ENCODE data around the gene POLR3K.

The POLR3K gene

DNA sequence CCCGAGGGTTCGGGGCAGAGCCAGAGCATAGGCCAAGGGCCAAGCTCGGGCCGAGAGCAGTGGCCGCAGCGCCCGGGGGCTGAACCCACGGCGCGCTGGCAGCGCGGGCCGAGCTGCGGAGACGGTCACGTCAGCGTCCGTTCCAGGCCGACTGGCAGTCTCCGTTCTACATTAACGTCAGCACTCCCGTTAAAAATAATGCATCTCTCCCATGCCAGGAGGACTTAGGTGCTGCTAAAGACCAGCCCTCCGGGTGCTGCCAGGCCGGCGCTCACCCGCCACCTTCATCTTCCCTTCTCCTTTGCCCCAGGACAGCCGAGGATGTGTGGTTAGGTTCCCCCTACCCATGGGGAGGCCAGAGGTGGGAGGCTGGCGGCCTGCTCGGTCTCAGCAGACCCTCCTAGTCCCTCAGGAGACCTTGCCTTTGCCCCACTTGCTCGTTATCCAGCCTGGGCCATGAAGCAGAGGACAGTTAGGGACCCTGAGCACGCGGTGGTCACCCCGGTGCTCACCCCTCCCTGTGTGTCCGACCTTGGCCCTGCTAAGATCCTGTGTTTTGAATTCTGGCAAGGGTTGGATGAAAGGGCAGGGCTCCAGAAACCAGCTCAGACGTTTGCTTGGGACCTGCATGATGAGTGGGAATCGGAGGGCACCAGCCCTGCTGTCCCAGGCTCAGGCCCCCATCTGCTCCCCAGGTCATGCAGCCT lies 25.2 kb upstream of the POLR3K start:
- no peak for DNase-seq
- Histone ChIP-seq H3K4me1 (ENCODE audit: control insufficient read depth, insufficient read depth, low read length, poor library complexity, severe bottlenecking) (peaks cover 23% of the 10 kb centered on the region), H3K9me3 (ENCODE audit: control insufficient read depth, low read length) (no peaks in the 10 kb centered on the region), H3K27me3 (replicated peaks; ENCODE audit: control insufficient read depth, insufficient read depth, low read length, poor library complexity, severe bottlenecking) (no peaks in the 10 kb centered on the region), H3K36me3 (ENCODE audit: control insufficient read depth, insufficient read depth, low read length) (no peaks in the 10 kb centered on the region), H3K27ac (ENCODE audit: insufficient read depth, low read length, poor library complexity, severe bottlenecking) (peak overlapping the region; percentile 53), H3K4me3 (ENCODE audit: insufficient read depth, low read depth, low read length, poor library complexity, severe bottlenecking) (peak overlapping the region; percentile 81)

DNA sequence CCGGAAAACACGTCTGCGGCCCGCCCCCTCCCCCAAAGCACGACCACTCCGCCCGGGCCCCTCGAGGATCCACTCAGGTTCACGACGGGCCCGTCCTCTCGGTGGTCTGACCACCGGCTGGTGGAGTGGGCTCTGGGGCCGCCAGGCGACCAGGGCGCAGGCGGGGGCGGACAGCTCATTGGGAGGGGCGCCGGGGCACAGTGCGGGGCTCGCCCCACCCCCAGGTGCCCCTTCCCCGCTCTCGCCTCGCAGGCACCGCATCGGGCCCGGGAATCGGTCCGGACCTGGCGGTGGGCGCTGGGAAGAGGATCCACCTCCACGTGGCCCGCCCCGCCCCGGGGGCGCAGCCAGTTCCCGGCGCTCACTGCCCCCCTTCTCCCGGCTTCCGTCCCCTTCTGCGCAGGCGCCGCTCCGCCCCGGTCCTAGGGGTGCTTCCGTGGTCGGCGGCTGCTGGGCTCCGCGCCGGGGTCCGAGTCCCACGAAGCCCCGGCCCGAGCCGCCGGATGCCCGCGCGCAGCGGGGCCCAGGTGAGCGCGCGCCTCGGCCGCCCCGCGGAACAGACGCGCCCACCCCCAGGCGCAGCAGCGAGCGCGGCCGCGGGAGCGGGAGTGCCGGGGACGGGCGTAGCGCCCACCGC lies 24.5 kb upstream of the POLR3K start, which contains the start of gene MPG:
MPG (plus strand) TSS at position 419 of the 637 bp plus-strand sequence; CDS start at position 504, 85 bp downstream.
- H3K4me3 ChIP-seq (ENCODE audit: insufficient read depth, low read depth, low read length, poor library complexity, severe bottlenecking), result peak within 1 kb of the TSS; percentile 81
- peak within 1 kb of the TSS; percentile 53 for H3K27ac ChIP-seq (ENCODE audit: insufficient read depth, low read length, poor library complexity, severe bottlenecking)
- no peaks in the 10 kb centered on the region for H3K27me3 ChIP-seq (replicated peaks; ENCODE audit: control insufficient read depth, insufficient read depth, low read length, poor library complexity, severe bottlenecking)
- H3K4me1 ChIP-seq (ENCODE audit: control insufficient read depth, insufficient read depth, low read length, poor library complexity, severe bottlenecking), result peaks cover 23% of the 10 kb centered on the region
- peak; percentile 63 to 77 (median 68) for DNase-seq
- H3K36me3 ChIP-seq (ENCODE audit: control insufficient read depth, insufficient read depth, low read length), result no peaks in the 10 kb centered on the region
- H3K9me3 ChIP-seq (ENCODE audit: control insufficient read depth, low read length), result no peaks in the 10 kb centered on the region

DNA sequence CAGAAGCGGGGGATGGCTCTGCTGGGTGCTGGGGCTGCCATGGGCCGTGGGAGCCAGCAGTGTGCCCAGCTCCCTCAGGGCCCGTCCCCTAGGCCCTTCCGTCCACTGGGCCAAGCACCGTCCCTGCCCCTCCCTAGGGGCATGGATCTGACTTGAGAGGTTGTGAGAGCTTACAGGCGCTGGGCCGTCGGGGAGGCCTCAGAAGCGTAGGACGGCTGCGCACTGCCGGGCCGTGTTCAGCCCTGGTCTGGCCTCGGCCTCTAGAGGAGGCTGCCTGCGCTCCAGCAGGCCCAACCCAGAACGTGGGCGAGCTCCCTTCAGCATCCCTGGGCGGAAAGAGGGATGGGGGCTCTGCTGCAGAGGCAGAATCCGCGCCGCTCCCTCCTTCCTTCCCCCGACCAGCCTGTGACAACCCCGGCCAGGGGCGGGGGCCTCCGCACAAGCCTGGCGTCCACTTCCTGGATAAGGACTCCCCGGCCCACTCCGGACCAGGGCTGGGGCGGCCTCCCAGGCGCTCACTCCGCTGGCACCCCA lies 23.9 kb upstream of the POLR3K start:
- H3K4me1 ChIP-seq (ENCODE audit: control insufficient read depth, insufficient read depth, low read length, poor library complexity, severe bottlenecking), result peaks cover 23% of the 10 kb centered on the region
- peak overlapping the region; percentile 53 for H3K27ac ChIP-seq (ENCODE audit: insufficient read depth, low read length, poor library complexity, severe bottlenecking)
- DNase-seq, result peak in 2 of 3 donors; percentile 5 to 11
- peak overlapping the region; percentile 81 for H3K4me3 ChIP-seq (ENCODE audit: insufficient read depth, low read depth, low read length, poor library complexity, severe bottlenecking)
- no peaks in the 10 kb centered on the region for H3K36me3 ChIP-seq (ENCODE audit: control insufficient read depth, insufficient read depth, low read length)
- H3K27me3 ChIP-seq (replicated peaks; ENCODE audit: control insufficient read depth, insufficient read depth, low read length, poor library complexity, severe bottlenecking), result no peaks in the 10 kb centered on the region
- H3K9me3 ChIP-seq (ENCODE audit: control insufficient read depth, low read length), result no peaks in the 10 kb centered on the region

DNA sequence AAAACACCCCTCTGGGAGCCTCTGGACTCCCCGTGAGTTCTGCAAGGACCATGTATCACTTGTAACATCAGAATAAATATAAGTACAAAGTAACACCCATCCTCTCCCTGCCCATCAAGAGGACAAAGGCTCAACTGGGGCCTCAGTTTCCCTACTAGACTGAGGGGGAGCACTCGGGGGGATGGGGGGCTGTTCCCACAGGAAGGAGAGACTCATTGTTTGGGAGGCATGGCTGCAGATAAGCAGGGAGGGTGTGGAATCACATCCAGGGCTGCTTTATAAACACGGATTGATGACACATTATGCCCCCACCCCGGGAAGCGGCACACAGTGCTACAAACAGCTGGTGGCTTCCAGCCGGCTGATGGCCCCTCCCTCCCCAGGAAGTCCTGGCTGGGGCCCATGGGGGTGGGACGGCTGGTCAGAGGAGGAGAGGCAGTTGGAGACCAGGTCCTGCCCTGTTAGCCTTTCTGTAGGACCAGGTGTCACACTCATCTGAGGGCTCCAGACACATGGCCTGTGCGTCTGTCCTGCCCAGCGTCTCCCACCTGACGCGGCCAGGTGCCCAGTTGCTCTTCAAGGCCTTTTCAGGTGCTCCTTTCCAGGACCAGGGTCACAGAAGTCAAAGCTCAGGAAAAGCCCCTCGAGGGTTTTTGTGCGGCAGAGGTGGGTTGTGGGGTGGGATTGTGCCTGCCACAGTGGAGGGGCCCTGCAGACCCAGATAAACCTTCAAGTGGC lies 23.3 kb upstream of the POLR3K start:
- H3K36me3 ChIP-seq (ENCODE audit: control insufficient read depth, insufficient read depth, low read length), result no peaks in the 10 kb centered on the region
- peaks cover under 1% of the 10 kb centered on the region for H3K27me3 ChIP-seq (replicated peaks; ENCODE audit: control insufficient read depth, insufficient read depth, low read length, poor library complexity, severe bottlenecking)
- peaks cover 23% of the 10 kb centered on the region for H3K4me1 ChIP-seq (ENCODE audit: control insufficient read depth, insufficient read depth, low read length, poor library complexity, severe bottlenecking)
- no peak overlapping the region for H3K27ac ChIP-seq (ENCODE audit: insufficient read depth, low read length, poor library complexity, severe bottlenecking)
- no peaks in the 10 kb centered on the region for H3K9me3 ChIP-seq (ENCODE audit: control insufficient read depth, low read length)
- DNase-seq, result no peak
- H3K4me3 ChIP-seq (ENCODE audit: insufficient read depth, low read depth, low read length, poor library complexity, severe bottlenecking), result peak overlapping the region; percentile 81

DNA sequence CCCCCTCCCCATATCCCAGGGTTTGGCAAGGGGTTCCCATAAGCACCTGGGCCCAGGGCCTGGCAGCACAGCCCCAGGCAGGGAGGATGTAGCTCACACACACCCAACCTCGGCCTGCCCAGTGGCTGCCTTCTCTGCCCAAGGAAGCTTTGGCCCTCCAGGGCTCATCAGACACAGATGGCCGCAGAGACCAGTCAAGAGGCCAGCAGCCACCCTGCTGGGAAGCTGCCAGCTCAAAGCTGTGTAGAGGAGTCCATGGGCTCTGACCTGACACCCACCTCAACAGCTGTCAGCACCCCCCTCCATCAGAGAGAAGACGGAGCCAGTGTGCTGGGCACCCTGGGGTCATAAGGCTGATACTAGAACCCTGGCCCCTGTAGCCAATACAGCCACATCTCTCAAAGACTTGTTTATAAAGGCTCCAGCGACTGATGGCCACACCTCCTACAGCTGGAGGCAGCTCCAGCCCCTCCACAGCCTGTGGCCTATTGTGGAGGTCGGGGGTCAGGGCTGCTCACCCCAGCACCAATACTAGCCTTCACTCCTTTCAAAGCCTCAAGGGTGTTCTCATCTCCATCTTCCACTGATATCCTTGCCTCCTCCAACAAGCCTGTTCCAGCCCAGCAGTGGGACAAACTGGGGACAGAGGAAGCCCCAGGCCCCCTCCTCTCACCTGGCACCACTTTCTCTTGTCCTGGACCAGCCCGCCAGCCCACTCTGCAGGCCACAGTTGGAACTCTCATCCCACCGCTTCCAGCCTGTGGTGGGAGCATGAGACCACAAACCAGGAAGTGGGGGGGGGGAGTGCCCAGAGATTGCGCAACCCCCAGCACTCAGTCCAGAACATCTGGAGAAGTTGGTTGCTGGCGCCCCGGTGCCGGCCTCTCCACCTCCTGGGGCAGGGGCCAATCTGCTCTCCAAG lies 22.4 kb upstream of the POLR3K start:
- no peaks in the 10 kb centered on the region for H3K9me3 ChIP-seq (ENCODE audit: control insufficient read depth, low read length)
- peaks cover 7% of the 10 kb centered on the region for H3K27me3 ChIP-seq (replicated peaks; ENCODE audit: control insufficient read depth, insufficient read depth, low read length, poor library complexity, severe bottlenecking)
- H3K36me3 ChIP-seq (ENCODE audit: control insufficient read depth, insufficient read depth, low read length), result no peaks in the 10 kb centered on the region
- DNase-seq, result peak in 1 of 3 donors; percentile 11
- H3K4me1 ChIP-seq (ENCODE audit: control insufficient read depth, insufficient read depth, low read length, poor library complexity, severe bottlenecking), result peaks cover 23% of the 10 kb centered on the region
- no peak overlapping the region for H3K4me3 ChIP-seq (ENCODE audit: insufficient read depth, low read depth, low read length, poor library complexity, severe bottlenecking)
- H3K27ac ChIP-seq (ENCODE audit: insufficient read depth, low read length, poor library complexity, severe bottlenecking), result no peak overlapping the region

DNA sequence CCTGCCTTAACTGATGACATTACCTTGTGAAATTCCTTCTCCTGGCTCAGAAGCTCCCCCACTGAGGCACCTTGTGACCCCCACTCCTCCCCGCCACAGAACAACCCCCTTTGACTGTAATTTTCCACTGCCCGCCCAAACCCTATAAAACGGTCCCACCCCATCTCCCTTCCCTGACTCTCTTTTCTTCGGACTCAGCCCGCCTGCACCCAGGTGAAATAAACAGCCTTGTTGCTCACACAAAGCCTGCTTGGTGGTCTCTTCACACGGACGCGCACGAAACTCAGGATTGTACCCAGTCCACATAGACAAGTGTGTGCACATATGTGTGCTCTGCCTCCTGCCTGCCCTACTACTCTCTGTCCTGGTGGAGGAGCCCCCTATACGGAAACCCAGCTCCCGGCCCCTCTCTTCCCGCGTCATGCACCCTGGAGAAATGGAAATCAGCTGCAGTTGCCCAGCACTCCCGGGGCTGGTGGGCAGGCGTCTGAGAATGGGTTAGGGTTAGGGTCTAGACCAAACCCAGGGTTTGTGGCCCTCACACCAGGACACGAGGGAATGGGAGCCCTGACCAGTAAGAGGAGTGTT lies 21.4 kb upstream of the POLR3K start:
- Histone ChIP-seq H3K27me3 (replicated peaks; ENCODE audit: control insufficient read depth, insufficient read depth, low read length, poor library complexity, severe bottlenecking) (peaks cover 7% of the 10 kb centered on the region), H3K4me3 (ENCODE audit: insufficient read depth, low read depth, low read length, poor library complexity, severe bottlenecking) (no peak overlapping the region), H3K9me3 (ENCODE audit: control insufficient read depth, low read length) (no peaks in the 10 kb centered on the region), H3K4me1 (ENCODE audit: control insufficient read depth, insufficient read depth, low read length, poor library complexity, severe bottlenecking) (peaks cover 23% of the 10 kb centered on the region), H3K27ac (ENCODE audit: insufficient read depth, low read length, poor library complexity, severe bottlenecking) (no peak overlapping the region), H3K36me3 (ENCODE audit: control insufficient read depth, insufficient read depth, low read length) (no peaks in the 10 kb centered on the region)
- no peak for DNase-seq

DNA sequence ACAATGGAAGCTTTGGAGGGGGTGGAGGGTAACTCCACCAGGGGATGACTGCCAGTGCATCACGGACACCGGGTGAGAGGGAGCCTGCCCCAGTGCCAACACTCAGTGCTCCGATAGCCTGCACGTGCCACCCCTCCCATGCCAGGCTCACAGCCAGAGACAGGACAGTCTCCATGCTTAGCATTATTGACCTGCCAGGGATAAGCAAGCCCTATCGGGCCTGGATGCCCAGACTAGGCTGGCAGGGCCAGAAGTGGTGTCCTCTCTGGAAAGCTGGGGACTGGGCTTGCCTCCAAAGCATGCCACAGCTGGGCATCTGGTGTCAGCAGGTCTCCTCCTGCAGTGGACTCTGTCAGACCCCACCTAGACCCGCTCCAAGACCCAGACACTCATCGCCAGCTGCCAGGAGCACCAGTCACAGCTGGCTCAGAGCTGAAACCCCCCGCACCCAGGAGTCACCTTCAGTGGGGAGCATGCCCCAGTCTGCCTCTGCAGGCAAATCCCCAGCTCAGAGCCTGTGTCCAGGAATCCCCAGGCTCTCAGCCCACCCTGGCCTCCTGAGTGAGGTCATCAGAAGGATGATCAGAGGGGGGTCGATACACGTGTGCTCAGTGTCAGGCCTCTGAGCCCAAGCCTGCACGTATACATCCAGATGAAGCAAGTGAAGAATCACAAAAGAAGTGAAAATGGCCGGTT lies 20.8 kb upstream of the POLR3K start:
- H3K27ac ChIP-seq (ENCODE audit: insufficient read depth, low read length, poor library complexity, severe bottlenecking), result no peak overlapping the region
- no peak for DNase-seq
- H3K4me3 ChIP-seq (ENCODE audit: insufficient read depth, low read depth, low read length, poor library complexity, severe bottlenecking), result no peak overlapping the region
- peaks cover 23% of the 10 kb centered on the region for H3K4me1 ChIP-seq (ENCODE audit: control insufficient read depth, insufficient read depth, low read length, poor library complexity, severe bottlenecking)
- no peaks in the 10 kb centered on the region for H3K36me3 ChIP-seq (ENCODE audit: control insufficient read depth, insufficient read depth, low read length)
- H3K9me3 ChIP-seq (ENCODE audit: control insufficient read depth, low read length), result no peaks in the 10 kb centered on the region
- H3K27me3 ChIP-seq (replicated peaks; ENCODE audit: control insufficient read depth, insufficient read depth, low read length, poor library complexity, severe bottlenecking), result peaks cover 7% of the 10 kb centered on the region

DNA sequence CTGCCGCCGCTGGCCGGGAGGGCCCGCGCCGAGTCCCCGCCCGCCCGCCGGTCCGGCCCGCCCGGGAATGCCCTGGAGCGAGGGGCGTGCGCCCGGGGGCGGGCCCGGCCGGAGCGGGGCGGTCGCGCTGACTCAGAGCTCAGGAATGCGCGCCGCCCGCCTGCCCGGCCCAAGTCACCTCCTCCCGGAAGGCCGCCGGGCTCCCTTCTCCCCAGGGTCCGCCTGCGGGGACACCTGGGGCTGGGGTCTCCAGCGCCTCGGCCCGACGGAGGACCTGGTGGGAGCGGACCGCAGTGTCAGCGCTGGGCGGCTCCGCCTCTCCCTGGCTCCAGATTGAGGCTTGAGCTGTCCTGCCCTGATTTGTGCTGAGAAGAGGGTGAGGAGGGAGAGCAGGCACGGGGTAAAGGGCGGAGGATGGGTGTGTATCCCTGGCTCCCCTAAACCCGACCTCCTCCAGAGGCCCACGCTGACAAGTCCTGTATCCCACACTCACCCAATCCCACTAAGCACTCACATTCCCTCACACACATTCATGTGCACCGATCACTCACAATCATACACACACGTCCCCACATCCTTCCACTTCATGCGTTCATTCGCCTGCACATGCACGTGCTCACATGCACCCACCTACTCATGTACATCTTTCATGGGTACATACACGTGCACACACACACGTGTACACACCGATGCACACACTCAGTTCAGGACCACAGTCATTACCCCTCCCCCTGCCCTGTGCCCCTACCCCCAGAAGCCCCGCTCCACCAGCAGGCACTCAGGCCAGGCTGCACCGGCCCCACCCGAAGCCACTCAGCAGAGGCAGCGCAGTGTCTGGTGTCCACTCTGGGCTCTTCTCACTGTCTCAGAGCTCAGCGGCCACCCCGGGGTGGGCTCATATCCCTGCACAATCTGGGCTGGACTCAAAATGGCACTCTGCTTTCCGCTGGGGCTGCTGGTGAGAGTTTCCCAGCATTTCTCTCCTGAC lies 19.4 kb upstream of the POLR3K start, which contains the start of gene RHBDF1:
RHBDF1 (minus strand) TSS at position 71 of the 988 bp plus-strand sequence. CDS start 7,616 bp downstream, outside the sequence.
- DNase-seq, result no peak
- Histone ChIP-seq H3K4me1 (ENCODE audit: control insufficient read depth, insufficient read depth, low read length, poor library complexity, severe bottlenecking) (peaks cover 15% of the 10 kb centered on the region), H3K9me3 (ENCODE audit: control insufficient read depth, low read length) (no peaks in the 10 kb centered on the region), H3K4me3 (ENCODE audit: insufficient read depth, low read depth, low read length, poor library complexity, severe bottlenecking) (no peak within 1 kb of the TSS), H3K36me3 (ENCODE audit: control insufficient read depth, insufficient read depth, low read length) (no peaks in the 10 kb centered on the region), H3K27me3 (replicated peaks; ENCODE audit: control insufficient read depth, insufficient read depth, low read length, poor library complexity, severe bottlenecking) (peaks cover 7% of the 10 kb centered on the region), H3K27ac (ENCODE audit: insufficient read depth, low read length, poor library complexity, severe bottlenecking) (no peak within 1 kb of the TSS)
